Nephron (organoid): ENCODE results near the gene NUDT3.
A peak's percentile ranks its signal among the peaks of the same experiment; 100 is the strongest.

Source experiments
- H3K27ac Mint-ChIP-seq, 3 experiments: 2 replicates each; pipeline ENCODE4 v1.8.0; 2020; ENCODE audit warnings: mixed read lengths in 3 of 3, mild to moderate bottlenecking in 2 of 3, moderate library complexity in 1 of 3
- H3K27me3 Mint-ChIP-seq: 2 replicates; pipeline ENCODE4 v1.8.0; 2021; ENCODE audit warnings: low read depth, mild to moderate bottlenecking, moderate library complexity, mixed read lengths
- H3K36me3 Mint-ChIP-seq: 2 replicates; pipeline ENCODE4 v1.8.0; 2020; ENCODE audit warnings: low read depth, mixed read lengths
- H3K4me1 Mint-ChIP-seq: 2 replicates; pipeline ENCODE4 v1.8.0; 2020; ENCODE audit warnings: mixed read lengths
- H3K4me3 Mint-ChIP-seq, 3 experiments: 2 replicates each; pipeline ENCODE4 v1.8.0; 2020; ENCODE audit warnings: mild to moderate bottlenecking in 3 of 3, mixed read lengths in 3 of 3, moderate library complexity in 2 of 3
- H3K9me3 Mint-ChIP-seq: 2 replicates; pipeline ENCODE4 v1.8.0; 2020; ENCODE audit warnings: mixed read lengths
- TF ChIP-seq, protein P1 (sequence below), 3 experiments: fragments of 200-600 bp; sonication (generic); IDR thresholded peaks; one replicate each; pipeline ENCODE4 v1.5.0; 2021; ENCODE audit warnings: antibody characterized with exemption in 3 of 3; ENCODE audit not compliant: unreplicated experiment in 3 of 3

Gene NUDT3

DNA sequence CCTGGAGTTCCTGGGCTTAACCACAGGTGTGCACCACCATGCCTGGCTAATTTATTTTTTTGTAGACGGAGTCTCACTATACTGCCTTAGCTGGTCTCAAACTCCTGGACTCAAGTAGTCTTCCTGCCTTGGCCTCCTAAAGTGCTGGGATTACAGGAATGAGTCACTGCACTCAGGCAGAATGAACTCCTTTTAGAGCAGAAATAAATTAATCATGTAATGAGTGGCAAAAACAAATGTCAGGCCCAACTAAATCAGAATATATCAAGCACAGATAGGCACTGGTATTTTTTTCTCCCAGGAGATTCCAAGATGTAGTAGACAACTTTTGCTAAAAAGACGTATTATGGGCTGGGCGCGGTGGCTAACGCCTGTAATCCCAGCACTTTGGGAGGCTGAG lies 30.8 kb upstream of the NUDT3 start:
- Mint-ChIP-seq H3K36me3 (peaks cover 47% of the 10 kb centered on the region), H3K9me3 (no peaks in the 10 kb centered on the region), H3K27ac (peak overlapping the region in 1 of 3 experiments; percentile 35), H3K4me1 (peaks cover 17% of the 10 kb centered on the region), H3K4me3 (peak overlapping the region; percentile 54 to 100 (median 100)), H3K27me3 (no peaks in the 10 kb centered on the region)
- TF ChIP-seq, protein P1, sequence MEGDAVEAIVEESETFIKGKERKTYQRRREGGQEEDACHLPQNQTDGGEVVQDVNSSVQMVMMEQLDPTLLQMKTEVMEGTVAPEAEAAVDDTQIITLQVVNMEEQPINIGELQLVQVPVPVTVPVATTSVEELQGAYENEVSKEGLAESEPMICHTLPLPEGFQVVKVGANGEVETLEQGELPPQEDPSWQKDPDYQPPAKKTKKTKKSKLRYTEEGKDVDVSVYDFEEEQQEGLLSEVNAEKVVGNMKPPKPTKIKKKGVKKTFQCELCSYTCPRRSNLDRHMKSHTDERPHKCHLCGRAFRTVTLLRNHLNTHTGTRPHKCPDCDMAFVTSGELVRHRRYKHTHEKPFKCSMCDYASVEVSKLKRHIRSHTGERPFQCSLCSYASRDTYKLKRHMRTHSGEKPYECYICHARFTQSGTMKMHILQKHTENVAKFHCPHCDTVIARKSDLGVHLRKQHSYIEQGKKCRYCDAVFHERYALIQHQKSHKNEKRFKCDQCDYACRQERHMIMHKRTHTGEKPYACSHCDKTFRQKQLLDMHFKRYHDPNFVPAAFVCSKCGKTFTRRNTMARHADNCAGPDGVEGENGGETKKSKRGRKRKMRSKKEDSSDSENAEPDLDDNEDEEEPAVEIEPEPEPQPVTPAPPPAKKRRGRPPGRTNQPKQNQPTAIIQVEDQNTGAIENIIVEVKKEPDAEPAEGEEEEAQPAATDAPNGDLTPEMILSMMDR (IDR thresholded peaks at IDR 0.05; ENCODE audit: unreplicated experiment in 3 of 3): no peak

GRCh38 chr6:34418367-34418766 lies 25.9 kb upstream of the NUDT3 start:
- no peaks in the 10 kb centered on the region for H3K27me3 Mint-ChIP-seq
- H3K27ac Mint-ChIP-seq: no peak overlapping the region
- H3K9me3 Mint-ChIP-seq: no peaks in the 10 kb centered on the region
- H3K36me3 Mint-ChIP-seq: peaks cover 72% of the 10 kb centered on the region
- TF ChIP-seq, protein P1 (IDR thresholded peaks at IDR 0.05; ENCODE audit: unreplicated experiment in 3 of 3): no peak
- no peak overlapping the region for H3K4me3 Mint-ChIP-seq
- H3K4me1 Mint-ChIP-seq: peaks cover 8% of the 10 kb centered on the region

- TF ChIP-seq, protein P1 (IDR thresholded peaks at IDR 0.05; ENCODE audit: unreplicated experiment in 3 of 3): no peak
- H3K4me1 Mint-ChIP-seq: peaks cover 8% of the 10 kb centered on the region
- no peak overlapping the region for H3K4me3 Mint-ChIP-seq
- H3K36me3 Mint-ChIP-seq: peaks cover 68% of the 10 kb centered on the region
- H3K27me3 Mint-ChIP-seq: no peaks in the 10 kb centered on the region
- no peaks in the 10 kb centered on the region for H3K9me3 Mint-ChIP-seq
- no peak overlapping the region for H3K27ac Mint-ChIP-seq
Observed at GRCh38 chr6:34416877-34417371, 24.5 kb upstream of the NUDT3 start.

GRCh38 chr6:34414999-34415858 lies 22.8 kb upstream of the NUDT3 start:
- TF ChIP-seq, protein P1 (IDR thresholded peaks at IDR 0.05; ENCODE audit: unreplicated experiment in 3 of 3): peak; percentile 30 to 49 (median 35)
- peaks cover 55% of the 10 kb centered on the region for H3K36me3 Mint-ChIP-seq
- no peaks in the 10 kb centered on the region for H3K9me3 Mint-ChIP-seq
- H3K4me1 Mint-ChIP-seq: peaks cover 8% of the 10 kb centered on the region
- no peak overlapping the region for H3K4me3 Mint-ChIP-seq
- H3K27me3 Mint-ChIP-seq: no peaks in the 10 kb centered on the region
- H3K27ac Mint-ChIP-seq: peak overlapping the region; percentile 28 to 70 (median 60)

DNA sequence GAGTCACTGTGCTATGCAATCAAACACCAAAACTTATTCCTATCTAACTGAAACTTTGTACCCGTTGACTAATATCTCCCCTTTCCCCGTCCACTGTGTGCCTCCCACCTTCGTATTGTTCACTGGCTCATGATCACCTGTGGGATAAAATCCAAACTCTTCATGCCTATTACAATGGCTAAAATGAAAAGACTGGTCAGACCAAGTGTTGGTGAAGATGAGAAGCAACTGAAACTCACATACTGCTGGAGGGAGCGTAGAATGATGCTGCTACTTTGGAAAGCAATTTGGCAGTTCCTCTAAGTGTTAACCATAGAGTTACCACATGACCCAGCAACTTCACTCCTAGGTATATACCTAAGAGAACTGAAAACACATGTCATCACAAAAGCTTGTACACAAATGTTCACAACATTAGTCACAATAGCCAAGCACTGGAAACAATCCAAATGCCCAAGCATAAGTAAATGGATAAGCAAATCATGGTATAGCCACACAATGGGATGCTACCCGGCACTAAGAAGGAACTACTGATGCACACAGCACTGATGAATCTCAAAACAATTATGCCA lies 20.3 kb upstream of the NUDT3 start:
- Mint-ChIP-seq H3K9me3 (no peaks in the 10 kb centered on the region), H3K27me3 (no peaks in the 10 kb centered on the region), H3K4me1 (peaks cover 8% of the 10 kb centered on the region), H3K27ac (no peak overlapping the region), H3K4me3 (no peak overlapping the region), H3K36me3 (peaks cover 40% of the 10 kb centered on the region)
- TF ChIP-seq, protein P1 (IDR thresholded peaks at IDR 0.05; ENCODE audit: unreplicated experiment in 3 of 3): no peak
